Vagina (tissue), 2 donors: Measurements from ENCODE around the gene WWOX.

ENCODE experiments used
- POLR2A ChIP-seq, 2 donors: fragments of 450-650 bp; IDR thresholded peaks; one replicate each; pipeline ENCODE4 v1.6.1; 2017; ENCODE audit warnings: antibody characterized with exemption in 2 of 2, mild to moderate bottlenecking in 2 of 2, moderate library complexity in 2 of 2
- TF ChIP-seq, protein P1 (sequence below), 3 experiments: fragments of 450-650 bp in 2 of 3; fragments of 200-600 bp in 1 of 3; sonication (generic) in 1 of 3; IDR thresholded peaks; one replicate each; pipeline ENCODE4 v1.5.1; 2017 to 2019; ENCODE audit warnings: antibody characterized with exemption in 3 of 3, mild to moderate bottlenecking in 2 of 3, moderate library complexity in 2 of 3

DNA sequence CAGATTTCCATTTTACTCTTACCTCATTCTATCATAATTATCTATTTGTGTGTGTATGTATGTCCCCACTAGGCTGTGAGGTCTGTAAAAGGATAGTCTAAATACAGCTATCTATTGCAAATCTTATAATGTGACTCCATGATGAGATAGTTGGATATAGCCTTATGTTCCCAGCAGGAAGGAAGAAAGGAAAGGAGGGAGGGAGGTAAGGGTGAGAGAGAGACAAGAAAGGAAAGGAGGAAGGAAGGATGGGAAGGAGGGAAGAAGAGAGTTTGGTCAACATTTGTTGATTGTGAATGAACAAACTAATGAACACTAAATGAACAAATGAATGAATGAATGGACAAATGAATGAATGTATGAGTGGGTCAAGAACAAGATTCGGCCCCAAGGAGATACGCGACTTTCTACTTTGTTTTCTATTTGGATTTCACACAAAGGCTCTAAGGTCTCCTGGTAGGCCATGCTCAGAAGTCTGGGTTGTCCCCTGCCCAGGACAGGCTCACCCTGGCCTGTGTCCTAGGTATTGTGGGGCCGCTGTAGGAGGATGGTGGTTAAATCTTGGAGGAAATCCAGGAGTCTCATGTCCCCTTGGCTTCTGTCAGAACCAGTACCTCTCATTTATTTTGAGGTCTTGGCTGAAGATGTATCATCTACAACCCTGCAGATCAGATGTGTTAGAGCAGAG is 195.2 kb downstream of the WWOX start:
- TF ChIP-seq, protein P1, sequence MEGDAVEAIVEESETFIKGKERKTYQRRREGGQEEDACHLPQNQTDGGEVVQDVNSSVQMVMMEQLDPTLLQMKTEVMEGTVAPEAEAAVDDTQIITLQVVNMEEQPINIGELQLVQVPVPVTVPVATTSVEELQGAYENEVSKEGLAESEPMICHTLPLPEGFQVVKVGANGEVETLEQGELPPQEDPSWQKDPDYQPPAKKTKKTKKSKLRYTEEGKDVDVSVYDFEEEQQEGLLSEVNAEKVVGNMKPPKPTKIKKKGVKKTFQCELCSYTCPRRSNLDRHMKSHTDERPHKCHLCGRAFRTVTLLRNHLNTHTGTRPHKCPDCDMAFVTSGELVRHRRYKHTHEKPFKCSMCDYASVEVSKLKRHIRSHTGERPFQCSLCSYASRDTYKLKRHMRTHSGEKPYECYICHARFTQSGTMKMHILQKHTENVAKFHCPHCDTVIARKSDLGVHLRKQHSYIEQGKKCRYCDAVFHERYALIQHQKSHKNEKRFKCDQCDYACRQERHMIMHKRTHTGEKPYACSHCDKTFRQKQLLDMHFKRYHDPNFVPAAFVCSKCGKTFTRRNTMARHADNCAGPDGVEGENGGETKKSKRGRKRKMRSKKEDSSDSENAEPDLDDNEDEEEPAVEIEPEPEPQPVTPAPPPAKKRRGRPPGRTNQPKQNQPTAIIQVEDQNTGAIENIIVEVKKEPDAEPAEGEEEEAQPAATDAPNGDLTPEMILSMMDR (IDR thresholded peaks at IDR 0.05): no peak
- no peak for TF ChIP-seq POLR2A (IDR thresholded peaks at IDR 0.05)
